Measurements from ENCODE around the gene SCGB3A1. TPM values are rescaled to one million over a fixed set of nuclear protein-coding genes. Genes with fewer than 3 reads are reported as not detected.
A peak's percentile ranks its signal among the peaks of the same experiment; 100 is the strongest.

Gene SCGB3A1
- total RNA-seq, 1 donor: not detected

DNA sequence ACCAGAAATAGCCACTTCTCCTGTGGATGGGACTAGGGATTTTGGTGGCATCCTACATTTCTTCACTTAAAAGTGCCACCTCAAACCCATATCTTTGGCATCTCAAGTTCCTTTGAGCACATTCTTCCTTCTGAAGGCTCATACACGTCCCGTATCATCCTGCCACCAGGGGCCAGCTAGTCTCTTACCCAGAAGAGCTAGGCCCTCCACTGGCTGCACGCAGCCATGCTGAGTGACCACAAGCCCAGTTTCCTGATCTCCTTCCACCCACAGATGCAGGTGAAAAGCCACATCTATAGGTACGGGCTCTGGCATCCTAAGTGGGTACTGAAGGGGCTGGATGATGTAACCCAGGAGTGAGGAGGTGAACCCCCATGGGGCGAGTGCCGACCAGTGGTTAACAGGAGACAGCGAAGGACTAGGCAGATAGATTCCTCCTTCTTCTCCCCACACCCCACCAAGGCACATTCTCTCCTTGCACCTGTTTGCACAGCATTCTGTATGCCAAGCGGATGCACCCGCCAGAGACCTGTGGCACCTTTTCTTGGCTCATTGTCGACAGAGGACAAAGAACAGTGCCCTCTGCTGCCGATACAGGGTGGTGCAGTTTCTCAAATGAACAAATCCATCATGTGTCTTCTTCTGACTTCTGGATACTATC, 14.4 kb upstream of the SCGB3A1 start:
- no peak overlapping the region for H3K4me3 ChIP-seq (ENCODE audit: low read depth, low read length)
- TF ChIP-seq, protein P1, sequence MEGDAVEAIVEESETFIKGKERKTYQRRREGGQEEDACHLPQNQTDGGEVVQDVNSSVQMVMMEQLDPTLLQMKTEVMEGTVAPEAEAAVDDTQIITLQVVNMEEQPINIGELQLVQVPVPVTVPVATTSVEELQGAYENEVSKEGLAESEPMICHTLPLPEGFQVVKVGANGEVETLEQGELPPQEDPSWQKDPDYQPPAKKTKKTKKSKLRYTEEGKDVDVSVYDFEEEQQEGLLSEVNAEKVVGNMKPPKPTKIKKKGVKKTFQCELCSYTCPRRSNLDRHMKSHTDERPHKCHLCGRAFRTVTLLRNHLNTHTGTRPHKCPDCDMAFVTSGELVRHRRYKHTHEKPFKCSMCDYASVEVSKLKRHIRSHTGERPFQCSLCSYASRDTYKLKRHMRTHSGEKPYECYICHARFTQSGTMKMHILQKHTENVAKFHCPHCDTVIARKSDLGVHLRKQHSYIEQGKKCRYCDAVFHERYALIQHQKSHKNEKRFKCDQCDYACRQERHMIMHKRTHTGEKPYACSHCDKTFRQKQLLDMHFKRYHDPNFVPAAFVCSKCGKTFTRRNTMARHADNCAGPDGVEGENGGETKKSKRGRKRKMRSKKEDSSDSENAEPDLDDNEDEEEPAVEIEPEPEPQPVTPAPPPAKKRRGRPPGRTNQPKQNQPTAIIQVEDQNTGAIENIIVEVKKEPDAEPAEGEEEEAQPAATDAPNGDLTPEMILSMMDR (IDR thresholded peaks at IDR 0.05; ENCODE audit: insufficient read depth, low read length): peak; percentile 84
- DNase-seq (ENCODE audit: low read depth): peak; percentile 66

DNA sequence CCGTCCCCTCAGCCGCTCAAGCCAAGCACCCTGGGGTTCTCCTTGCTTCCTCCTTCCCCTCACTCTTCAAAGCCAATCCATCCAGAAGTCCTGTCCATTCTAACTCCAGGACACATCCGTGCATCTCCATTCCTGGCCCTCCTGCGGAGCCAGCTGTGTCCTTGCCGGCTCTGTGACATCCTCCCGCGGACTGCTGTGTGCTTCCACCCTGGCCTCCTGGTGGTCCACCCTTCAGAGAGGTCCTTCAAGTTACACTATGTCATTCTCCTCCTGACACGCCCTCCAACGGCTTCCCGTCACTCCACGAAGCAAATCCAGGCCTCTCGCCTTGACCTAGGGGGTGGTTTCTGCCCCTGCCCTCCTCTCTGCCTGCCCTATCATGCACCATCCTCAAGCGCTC, 13.0 kb upstream of the SCGB3A1 start:
- TF ChIP-seq, protein P1 (IDR thresholded peaks at IDR 0.05; ENCODE audit: insufficient read depth, low read length): no peak
- no peak overlapping the region for H3K4me3 ChIP-seq (ENCODE audit: low read depth, low read length)
- DNase-seq (ENCODE audit: low read depth): no peak

DNA sequence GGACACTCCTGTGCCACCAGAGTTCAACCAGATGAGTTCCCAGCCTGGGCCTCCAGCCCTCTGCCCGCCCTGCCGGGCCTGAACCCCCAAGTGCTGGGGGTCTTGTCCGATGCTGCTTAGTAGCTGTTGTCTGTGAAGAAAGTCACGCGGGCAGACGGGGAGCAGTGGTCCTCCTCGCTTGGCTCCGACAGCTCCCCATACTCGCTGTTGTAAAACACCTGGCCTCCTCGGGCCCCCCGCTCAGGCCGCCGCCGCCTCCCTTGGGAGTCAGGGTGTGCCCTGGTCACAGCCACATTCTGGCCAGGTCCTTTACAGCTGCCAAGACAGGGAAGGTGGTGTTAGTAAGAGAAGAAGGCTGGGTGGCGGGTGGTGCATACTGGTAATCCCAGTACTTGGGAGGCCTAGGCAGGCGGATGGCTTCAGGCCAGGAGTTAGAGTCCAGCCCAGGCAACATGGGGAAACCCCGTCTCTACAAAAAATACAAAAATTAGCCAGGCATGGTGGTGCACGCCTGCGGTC, 11.8 kb upstream of the SCGB3A1 start:
- TF ChIP-seq, protein P1 (IDR thresholded peaks at IDR 0.05; ENCODE audit: insufficient read depth, low read length): no peak
- no peak for DNase-seq (ENCODE audit: low read depth)
- no peak overlapping the region for H3K4me3 ChIP-seq (ENCODE audit: low read depth, low read length)

DNA sequence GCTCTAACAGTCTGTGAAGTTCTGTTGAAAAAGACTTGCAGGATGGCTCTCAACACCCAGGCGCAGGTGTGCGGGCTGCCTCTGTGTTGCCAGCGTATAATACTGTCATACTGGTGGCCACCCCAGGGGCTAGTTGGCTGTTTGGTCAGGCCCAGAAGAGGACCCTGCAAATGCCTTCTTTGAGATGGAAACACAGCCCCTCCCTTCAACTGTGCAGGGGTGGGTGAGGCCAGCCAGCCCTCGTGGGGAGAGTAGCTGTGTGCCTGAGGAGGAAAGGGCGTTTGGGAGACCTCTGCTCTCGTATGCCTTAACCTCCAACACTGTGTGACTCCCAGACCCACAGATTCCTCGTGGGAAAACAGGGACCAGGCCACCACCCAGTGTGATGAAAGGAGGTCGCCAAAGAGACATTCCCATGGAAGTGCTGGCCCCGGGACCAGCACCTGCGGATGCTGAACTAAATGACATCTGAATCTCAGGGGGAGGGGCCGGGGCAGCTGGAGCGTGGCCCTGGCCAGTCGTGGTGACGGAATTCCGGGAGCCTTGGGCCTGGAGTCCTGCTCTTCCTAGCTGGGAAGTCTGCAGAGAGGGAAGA, 11.3 kb upstream of the SCGB3A1 start:
- no peak for DNase-seq (ENCODE audit: low read depth)
- TF ChIP-seq, protein P1 (IDR thresholded peaks at IDR 0.05; ENCODE audit: insufficient read depth, low read length): no peak
- H3K4me3 ChIP-seq (ENCODE audit: low read depth, low read length): no peak overlapping the region

DNA sequence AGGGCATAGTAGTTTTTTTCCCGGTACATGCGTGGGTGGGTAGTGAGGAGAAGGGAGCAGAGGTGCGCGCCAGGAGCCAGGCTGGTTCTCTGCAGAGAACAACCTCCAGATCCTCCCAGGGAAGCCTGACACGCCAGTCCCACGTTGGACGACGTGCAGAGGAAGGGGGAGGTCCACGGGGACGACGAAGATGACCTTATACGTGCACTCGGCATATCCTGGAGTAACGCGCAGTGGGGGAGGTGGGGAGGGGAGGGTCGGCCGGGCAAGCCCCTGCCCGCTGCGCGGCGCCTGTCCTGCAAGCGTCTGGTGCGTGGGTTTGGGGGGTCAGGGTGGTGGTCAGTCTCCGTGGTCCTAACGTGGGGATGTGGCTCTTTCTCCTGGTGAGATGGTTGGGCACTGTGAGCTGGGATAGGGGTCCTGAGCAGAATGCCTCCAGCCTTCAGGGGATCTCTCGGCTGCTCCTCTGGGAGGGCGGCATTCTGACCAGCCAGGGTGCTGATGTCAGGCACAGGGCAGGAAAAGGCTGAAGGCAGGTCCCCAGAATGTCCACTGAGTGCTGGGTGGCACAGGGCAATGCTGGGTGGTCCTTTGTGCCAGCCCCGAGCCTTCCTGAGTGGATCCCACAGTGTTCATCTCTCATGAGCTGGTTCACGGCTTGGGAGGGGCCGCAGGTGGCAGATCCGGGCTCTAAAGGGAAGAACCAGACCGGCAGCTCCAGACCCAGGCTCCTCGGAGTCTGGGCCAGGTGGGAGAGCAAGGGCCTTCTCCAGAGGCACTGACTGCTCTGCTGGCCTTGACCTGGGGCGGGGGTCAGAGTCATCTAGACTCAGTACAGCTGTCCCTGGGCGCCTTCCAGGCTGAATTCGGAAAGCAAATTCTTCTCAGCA, 10.5 kb upstream of the SCGB3A1 start:
- DNase-seq (ENCODE audit: low read depth): no peak
- TF ChIP-seq, protein P1 (IDR thresholded peaks at IDR 0.05; ENCODE audit: insufficient read depth, low read length): no peak
- H3K4me3 ChIP-seq (ENCODE audit: low read depth, low read length): no peak overlapping the region

DNA sequence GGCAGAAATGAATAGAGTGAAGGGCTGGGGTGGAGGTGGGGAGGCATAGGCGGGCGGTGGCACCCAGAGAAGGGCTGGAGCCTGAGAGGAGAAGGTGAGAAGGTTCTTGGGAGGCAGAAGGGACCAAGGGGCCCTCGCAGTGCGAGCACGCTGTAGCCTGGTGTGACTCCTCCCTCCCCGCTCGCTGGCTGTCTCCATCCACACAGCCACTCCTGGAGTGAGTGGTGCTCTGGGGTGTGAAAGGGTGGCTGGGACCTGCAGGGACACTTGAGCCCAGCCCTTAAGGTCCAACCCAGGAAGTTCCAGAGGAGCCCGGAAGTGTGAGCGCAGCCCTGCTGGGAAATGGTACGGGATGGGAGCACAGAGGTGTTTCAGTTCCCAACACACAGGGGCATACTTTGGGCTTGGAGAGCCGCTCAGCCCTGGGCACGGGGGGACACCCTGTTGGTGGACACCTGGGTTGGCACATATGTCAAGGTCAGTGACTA, 9.3 kb upstream of the SCGB3A1 start:
- DNase-seq (ENCODE audit: low read depth): no peak
- TF ChIP-seq, protein P1 (IDR thresholded peaks at IDR 0.05; ENCODE audit: insufficient read depth, low read length): no peak
- no peak overlapping the region for H3K4me3 ChIP-seq (ENCODE audit: low read depth, low read length)

Measured in fibroblast of the aortic adventitia (primary cell).